Liver (tissue), 9 donors: ENCODE data around the gene BLACAT1. TPM values are rescaled to one million over a fixed set of nuclear protein-coding genes. Genes with fewer than 3 reads are reported as not detected.

Experiments used
- DNase-seq: peaks from one replicate; pipeline ENCODE4 v3.0.0-alpha.2; 2017; ENCODE audit warnings: low spot score
- H3K27ac ChIP-seq, 2 donors: one replicate each; pipeline ENCODE4 v1.7.0; 2013; ENCODE audit warnings: inconsistent platforms in 2 of 2, low read length in 2 of 2, control low read depth in 1 of 2, low read depth in 1 of 2, mild to moderate bottlenecking in 1 of 2
- H3K27me3 ChIP-seq, 4 donors: one replicate each; pipeline versions ENCODE4 v1.6.1 to v1.7.0; 2013; ENCODE audit warnings: low read length in 3 of 4, inconsistent platforms in 1 of 4, mild to moderate bottlenecking in 1 of 4, moderate library complexity in 1 of 4; ENCODE audit not compliant: control insufficient read depth in 4 of 4, insufficient read depth in 4 of 4
- H3K36me3 ChIP-seq, 4 donors: one replicate each; pipeline versions ENCODE4 v1.6.1 to v1.7.0; 2013; ENCODE audit warnings: low read length in 3 of 4, mild to moderate bottlenecking in 3 of 4, low read depth in 1 of 4, moderate library complexity in 1 of 4; ENCODE audit not compliant: control insufficient read depth in 4 of 4, insufficient read depth in 3 of 4
- H3K4me1 ChIP-seq, 4 donors: one replicate each; pipeline versions ENCODE4 v1.6.1 to v1.7.0; 2013; ENCODE audit warnings: low read length in 3 of 4, mild to moderate bottlenecking in 3 of 4, moderate library complexity in 1 of 4; ENCODE audit not compliant: control insufficient read depth in 4 of 4, insufficient read depth in 4 of 4
- H3K4me3 ChIP-seq, 3 donors: one replicate each; pipeline versions ENCODE4 v1.6.1 to v1.7.0; 2013; ENCODE audit warnings: low read length in 3 of 3, control low read depth in 1 of 3, low read depth in 1 of 3, mild to moderate bottlenecking in 1 of 3
- H3K9ac ChIP-seq, 2 donors: one replicate each; pipeline ENCODE4 v1.7.0; 2013; ENCODE audit warnings: low read length in 2 of 2, mild to moderate bottlenecking in 2 of 2, moderate library complexity in 2 of 2, control low read depth in 1 of 2, low read depth in 1 of 2
- H3K9me3 ChIP-seq, 4 donors: one replicate each; pipeline versions ENCODE4 v1.6.1 to v1.7.0; 2013; ENCODE audit warnings: low read length in 3 of 4; ENCODE audit not compliant: control insufficient read depth in 4 of 4
- EGR1 ChIP-seq, 2 donors: IDR thresholded peaks; 2 replicates each; pipeline ENCODE4 v1.6.1; 2016 to 2018; ENCODE audit warnings: antibody characterized with exemption in 2 of 2, low read depth in 2 of 2
- FOXA2 ChIP-seq: IDR thresholded peaks from 2 replicates; pipeline ENCODE4 v1.6.1; 2016; ENCODE audit warnings: antibody characterized with exemption
- GABPA ChIP-seq, 2 donors: IDR thresholded peaks in 1 of 2; conservative IDR thresholded peaks in 1 of 2; 2 replicates each; pipeline ENCODE4 v1.6.1; 2016; ENCODE audit warnings: antibody characterized with exemption in 2 of 2, mild to moderate bottlenecking in 1 of 2, moderate library complexity in 1 of 2
- HNF4G ChIP-seq: IDR thresholded peaks from 2 replicates; pipeline ENCODE4 v1.6.1; 2016; ENCODE audit warnings: antibody characterized with exemption
- JUND ChIP-seq, 2 donors: IDR thresholded peaks; 2 replicates each; pipeline ENCODE4 v1.6.1; 2016; ENCODE audit warnings: antibody characterized with exemption in 2 of 2
- NR2F2 ChIP-seq: IDR thresholded peaks from 2 replicates; pipeline ENCODE4 v1.6.1; 2016; ENCODE audit warnings: antibody characterized with exemption
- RAD21 ChIP-seq, 2 donors: IDR thresholded peaks; 2 replicates each; pipeline ENCODE4 v1.6.1; 2016; ENCODE audit warnings: antibody characterized with exemption in 2 of 2, mild to moderate bottlenecking in 2 of 2
- SP1 ChIP-seq: IDR thresholded peaks from 2 replicates; pipeline ENCODE4 v1.6.1; 2018; ENCODE audit warnings: antibody characterized with exemption, mild to moderate bottlenecking
- TAF1 ChIP-seq: conservative IDR thresholded peaks from 2 replicates; pipeline ENCODE4 v1.6.1; 2016; ENCODE audit warnings: antibody characterized with exemption, mild to moderate bottlenecking
- WGBS: extraction: QIAGEN DNeasy Blood & Tissue Kit; methylation state at CpG from one replicate; pipeline ENCODE4 v1.1.7; 2013; 5-methylcytosine and 5-hydroxymethylcytosine counted together
- polyA plus RNA-seq, 2 donors: library from polyadenylated mRNA; stranded (reverse) in 1 of 2; unstranded in 1 of 2; fragments of 200-250 nt in 1 of 2; fragments of >200 nt in 1 of 2; fragmentation: Nextera tagmentation in 1 of 2; extraction: Ambion mirVana in 1 of 2; gene quantifications; one replicate each; pipeline versions ENCODE4 v1.2.1 to v1.2.3, GENCODE V29; 2013 to 2015
- total RNA-seq, 2 donors: library from RNA; depleted of rRNA; stranded (reverse); fragments of >200 nt; gene quantifications; one replicate each; pipeline ENCODE4 v1.2.3, GENCODE V29; 2014
- TF ChIP-seq, protein P1 (sequence below): IDR thresholded peaks from 2 replicates; pipeline ENCODE4 v1.6.1; 2016; ENCODE audit warnings: antibody characterized with exemption
- TF ChIP-seq, protein P2 (sequence below): fragments of 150-350 bp; IDR thresholded peaks from 2 replicates; pipeline ENCODE4 v1.5.1; 2017; ENCODE audit warnings: improper control_type of control experiment, low read depth, low read length; ENCODE audit not compliant: missing input control
- TF ChIP-seq, protein P3 (sequence below): IDR thresholded peaks from 2 replicates; pipeline ENCODE4 v1.6.1; 2016; ENCODE audit warnings: antibody characterized with exemption
- TF ChIP-seq, protein P4 (sequence below): IDR thresholded peaks from 2 replicates; pipeline ENCODE4 v1.6.1; 2016; ENCODE audit warnings: antibody characterized with exemption
- TF ChIP-seq, protein P5 (sequence below): IDR thresholded peaks from 2 replicates; pipeline ENCODE4 v1.6.1; 2016; ENCODE audit warnings: antibody characterized with exemption, mild to moderate bottlenecking
- donor health status: healthy.
- donor health status: healthy.
- donor health status: healthy.
- donor health status: healthy.
- donor health status: healthy.

BLACAT1 gene
- total and polyA plus RNA-seq, 4 donors, result not detected

DNA sequence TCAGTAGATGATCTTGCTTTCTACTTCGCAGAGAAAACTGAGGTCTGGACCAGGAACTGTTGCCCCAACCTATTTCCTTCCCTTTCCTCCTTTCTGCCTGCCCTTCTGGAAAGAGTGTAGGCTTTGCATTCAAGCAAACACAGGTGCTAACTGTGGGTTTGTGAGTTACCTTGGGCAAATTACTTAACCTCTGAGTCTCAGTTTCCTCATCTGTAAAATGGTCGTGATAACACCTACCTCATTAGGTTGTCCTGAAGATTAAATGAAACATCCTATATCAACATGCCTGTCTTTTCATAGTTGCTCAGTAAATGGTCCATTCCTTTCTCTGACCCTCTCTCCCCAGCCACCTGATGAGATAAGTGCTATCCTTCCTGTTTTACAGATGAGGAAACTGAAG lies 9.5 kb upstream of the BLACAT1 start:
- Histone ChIP-seq H3K27me3 (peaks cover 0 to 2% (median 0%) of the 10 kb centered on the region in 4 donors), H3K9ac (no peak overlapping the region), H3K9me3 (no peaks in the 10 kb centered on the region), H3K27ac (no peak overlapping the region), H3K4me3 (no peak overlapping the region), H3K4me1 (no peaks in the 10 kb centered on the region), H3K36me3 (no peaks in the 10 kb centered on the region)
- TF ChIP-seq EGR1 (IDR thresholded peaks at IDR 0.05; ENCODE audit: low read depth in 2 of 2) (no peak), SP1 (no peak), JUND (IDR thresholded peaks at IDR 0.05) (no peak), HNF4G (no peak), NR2F2 (no peak), TAF1 (no peak), RAD21 (IDR thresholded peaks at IDR 0.05) (no peak), GABPA (IDR thresholded peaks at IDR 0.05 in 1 of 2, conservative IDR thresholded peaks at IDR 0.05 in 1 of 2) (no peak), FOXA2 (no peak)
- TF ChIP-seq, protein P1, sequence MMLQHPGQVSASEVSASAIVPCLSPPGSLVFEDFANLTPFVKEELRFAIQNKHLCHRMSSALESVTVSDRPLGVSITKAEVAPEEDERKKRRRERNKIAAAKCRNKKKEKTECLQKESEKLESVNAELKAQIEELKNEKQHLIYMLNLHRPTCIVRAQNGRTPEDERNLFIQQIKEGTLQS, result no peak
- TF ChIP-seq, protein P2, sequence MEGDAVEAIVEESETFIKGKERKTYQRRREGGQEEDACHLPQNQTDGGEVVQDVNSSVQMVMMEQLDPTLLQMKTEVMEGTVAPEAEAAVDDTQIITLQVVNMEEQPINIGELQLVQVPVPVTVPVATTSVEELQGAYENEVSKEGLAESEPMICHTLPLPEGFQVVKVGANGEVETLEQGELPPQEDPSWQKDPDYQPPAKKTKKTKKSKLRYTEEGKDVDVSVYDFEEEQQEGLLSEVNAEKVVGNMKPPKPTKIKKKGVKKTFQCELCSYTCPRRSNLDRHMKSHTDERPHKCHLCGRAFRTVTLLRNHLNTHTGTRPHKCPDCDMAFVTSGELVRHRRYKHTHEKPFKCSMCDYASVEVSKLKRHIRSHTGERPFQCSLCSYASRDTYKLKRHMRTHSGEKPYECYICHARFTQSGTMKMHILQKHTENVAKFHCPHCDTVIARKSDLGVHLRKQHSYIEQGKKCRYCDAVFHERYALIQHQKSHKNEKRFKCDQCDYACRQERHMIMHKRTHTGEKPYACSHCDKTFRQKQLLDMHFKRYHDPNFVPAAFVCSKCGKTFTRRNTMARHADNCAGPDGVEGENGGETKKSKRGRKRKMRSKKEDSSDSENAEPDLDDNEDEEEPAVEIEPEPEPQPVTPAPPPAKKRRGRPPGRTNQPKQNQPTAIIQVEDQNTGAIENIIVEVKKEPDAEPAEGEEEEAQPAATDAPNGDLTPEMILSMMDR, result no peak
- TF ChIP-seq, protein P3, sequence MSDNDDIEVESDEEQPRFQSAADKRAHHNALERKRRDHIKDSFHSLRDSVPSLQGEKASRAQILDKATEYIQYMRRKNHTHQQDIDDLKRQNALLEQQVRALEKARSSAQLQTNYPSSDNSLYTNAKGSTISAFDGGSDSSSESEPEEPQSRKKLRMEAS, result no peak
- TF ChIP-seq, protein P4, sequence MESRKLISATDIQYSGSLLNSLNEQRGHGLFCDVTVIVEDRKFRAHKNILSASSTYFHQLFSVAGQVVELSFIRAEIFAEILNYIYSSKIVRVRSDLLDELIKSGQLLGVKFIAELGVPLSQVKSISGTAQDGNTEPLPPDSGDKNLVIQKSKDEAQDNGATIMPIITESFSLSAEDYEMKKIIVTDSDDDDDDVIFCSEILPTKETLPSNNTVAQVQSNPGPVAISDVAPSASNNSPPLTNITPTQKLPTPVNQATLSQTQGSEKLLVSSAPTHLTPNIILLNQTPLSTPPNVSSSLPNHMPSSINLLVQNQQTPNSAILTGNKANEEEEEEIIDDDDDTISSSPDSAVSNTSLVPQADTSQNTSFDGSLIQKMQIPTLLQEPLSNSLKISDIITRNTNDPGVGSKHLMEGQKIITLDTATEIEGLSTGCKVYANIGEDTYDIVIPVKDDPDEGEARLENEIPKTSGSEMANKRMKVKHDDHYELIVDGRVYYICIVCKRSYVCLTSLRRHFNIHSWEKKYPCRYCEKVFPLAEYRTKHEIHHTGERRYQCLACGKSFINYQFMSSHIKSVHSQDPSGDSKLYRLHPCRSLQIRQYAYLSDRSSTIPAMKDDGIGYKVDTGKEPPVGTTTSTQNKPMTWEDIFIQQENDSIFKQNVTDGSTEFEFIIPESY, result no peak
- 69% methylated on average over 2 of the region's 2 CpGs for WGBS
- no peak for DNase-seq

DNA sequence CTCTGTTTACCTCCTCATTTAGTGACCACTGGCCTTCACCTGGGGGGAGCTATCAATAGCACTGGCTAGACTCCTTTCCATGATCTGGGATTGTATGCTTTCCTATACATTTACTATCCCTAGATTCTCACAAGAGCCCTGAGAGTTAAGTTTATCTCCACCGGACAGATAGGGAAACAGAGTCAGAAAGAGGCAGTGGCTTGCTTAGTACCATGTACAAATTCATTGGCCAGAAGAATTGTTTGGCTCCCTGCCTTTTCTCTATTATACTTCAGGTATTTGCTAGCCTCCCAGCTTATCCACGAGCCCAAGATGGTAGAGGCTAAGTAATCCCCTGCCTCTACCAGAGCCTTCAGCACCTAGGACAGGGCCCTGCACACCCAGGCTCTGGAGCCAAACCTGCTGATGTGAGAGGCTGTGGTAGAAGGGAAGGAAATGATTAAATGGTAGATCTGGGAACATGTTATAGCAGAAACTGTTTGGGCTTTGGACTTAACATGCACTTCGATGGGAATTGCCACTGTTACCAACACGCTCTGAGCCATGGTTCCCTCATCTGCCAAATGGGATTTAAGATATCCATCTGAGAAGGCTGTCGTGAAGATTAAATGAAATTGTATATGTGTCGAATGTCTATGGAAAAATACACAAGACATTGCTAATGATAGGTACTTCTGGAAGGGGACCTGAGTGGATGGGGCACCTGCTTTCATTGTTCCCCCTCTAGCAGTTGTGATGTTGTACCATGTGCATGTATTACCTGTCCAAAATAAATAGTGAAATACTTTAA lies 3.1 kb upstream of the BLACAT1 start:
- no peak for DNase-seq
- H3K27ac ChIP-seq, result no peak overlapping the region
- 49% methylated on average over 6 of the region's 6 CpGs for WGBS
- TF ChIP-seq, protein P5, sequence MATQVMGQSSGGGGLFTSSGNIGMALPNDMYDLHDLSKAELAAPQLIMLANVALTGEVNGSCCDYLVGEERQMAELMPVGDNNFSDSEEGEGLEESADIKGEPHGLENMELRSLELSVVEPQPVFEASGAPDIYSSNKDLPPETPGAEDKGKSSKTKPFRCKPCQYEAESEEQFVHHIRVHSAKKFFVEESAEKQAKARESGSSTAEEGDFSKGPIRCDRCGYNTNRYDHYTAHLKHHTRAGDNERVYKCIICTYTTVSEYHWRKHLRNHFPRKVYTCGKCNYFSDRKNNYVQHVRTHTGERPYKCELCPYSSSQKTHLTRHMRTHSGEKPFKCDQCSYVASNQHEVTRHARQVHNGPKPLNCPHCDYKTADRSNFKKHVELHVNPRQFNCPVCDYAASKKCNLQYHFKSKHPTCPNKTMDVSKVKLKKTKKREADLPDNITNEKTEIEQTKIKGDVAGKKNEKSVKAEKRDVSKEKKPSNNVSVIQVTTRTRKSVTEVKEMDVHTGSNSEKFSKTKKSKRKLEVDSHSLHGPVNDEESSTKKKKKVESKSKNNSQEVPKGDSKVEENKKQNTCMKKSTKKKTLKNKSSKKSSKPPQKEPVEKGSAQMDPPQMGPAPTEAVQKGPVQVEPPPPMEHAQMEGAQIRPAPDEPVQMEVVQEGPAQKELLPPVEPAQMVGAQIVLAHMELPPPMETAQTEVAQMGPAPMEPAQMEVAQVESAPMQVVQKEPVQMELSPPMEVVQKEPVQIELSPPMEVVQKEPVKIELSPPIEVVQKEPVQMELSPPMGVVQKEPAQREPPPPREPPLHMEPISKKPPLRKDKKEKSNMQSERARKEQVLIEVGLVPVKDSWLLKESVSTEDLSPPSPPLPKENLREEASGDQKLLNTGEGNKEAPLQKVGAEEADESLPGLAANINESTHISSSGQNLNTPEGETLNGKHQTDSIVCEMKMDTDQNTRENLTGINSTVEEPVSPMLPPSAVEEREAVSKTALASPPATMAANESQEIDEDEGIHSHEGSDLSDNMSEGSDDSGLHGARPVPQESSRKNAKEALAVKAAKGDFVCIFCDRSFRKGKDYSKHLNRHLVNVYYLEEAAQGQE, result peak; percentile 98
- TF ChIP-seq HNF4G, result no peak
- peaks cover 0 to 14% (median 9%) of the 10 kb centered on the region in 4 donors for H3K4me1 ChIP-seq
- no peaks in the 10 kb centered on the region for H3K9me3 ChIP-seq
- H3K9ac ChIP-seq, result no peak overlapping the region
- H3K4me3 ChIP-seq, result no peak overlapping the region
- H3K27me3 ChIP-seq, result peaks cover 9 to 10% (median 10%) of the 10 kb centered on the region in 4 donors
- no peaks in the 10 kb centered on the region for H3K36me3 ChIP-seq
